GM19438 (cell line): ENCODE data around the gene HBM.
"Not testable (repeated sequence)": the region's sequence is repeated elsewhere in the genome, so short reads cannot be mapped to it uniquely, and the experiment has no call there.

Source experiments
- ATAC-seq: cut with Tn5 transposase; IDR thresholded peaks from one replicate; pipeline ENCODE4 v1.9.1; 2021; ENCODE audit warnings: low read depth; ENCODE audit not compliant: unreplicated experiment

Gene HBM

GRCh38 chr16:180681-181564 is 15.1 kb downstream of the HBM start:
- ATAC-seq: no peak

GRCh38 chr16:181565-182021 is 15.8 kb downstream of the HBM start:
- no peak for ATAC-seq

GRCh38 chr16:183005-183404 is 17.2 kb downstream of the HBM start:
- ATAC-seq: no peak

GRCh38 chr16:185213-185612 is 19.4 kb downstream of the HBM start:
- no peak for ATAC-seq

- no peak for ATAC-seq
These were observed 19.9 kb downstream of the HBM start for GRCh38 chr16:185691-186090.

- no peak for ATAC-seq
These were observed 21.6 kb downstream of the HBM start for GRCh38 chr16:187330-187729.

- no peak for ATAC-seq
These were observed 22.9 kb downstream of the HBM start for GRCh38 chr16:188674-189073.

- no peak for ATAC-seq
These were observed 23.9 kb downstream of the HBM start for GRCh38 chr16:189604-190186.

GRCh38 chr16:191831-192230 is 26.1 kb downstream of the HBM start:
- no peak for ATAC-seq

GRCh38 chr16:192686-193085 is 26.9 kb downstream of the HBM start:
- ATAC-seq: no peak

- no peak for ATAC-seq
These were observed 27.7 kb downstream of the HBM start for GRCh38 chr16:193441-193840.

- no peak for ATAC-seq
These were observed 28.7 kb downstream of the HBM start for GRCh38 chr16:194516-194915.

- ATAC-seq: no peak
These were observed 34.6 kb downstream of the HBM start for GRCh38 chr16:200388-200787.

GRCh38 chr16:203246-203645 is 37.5 kb downstream of the HBM start:
- no peak for ATAC-seq

GRCh38 chr16:204046-204445 is 38.3 kb downstream of the HBM start:
- ATAC-seq: not testable (repeated sequence)

GRCh38 chr16:209359-209758 is 43.6 kb downstream of the HBM start:
- not testable (repeated sequence) for ATAC-seq

GRCh38 chr16:211631-212180 is 45.9 kb downstream of the HBM start:
- ATAC-seq: not testable (repeated sequence)

- ATAC-seq: no peak
These were observed 47.2 kb downstream of the HBM start for GRCh38 chr16:212999-213398.
